Natural killer cell treated with Interleukin-12 subunit alpha and Interleukin-12 subunit beta and Interleukin-15 and Interleukin-18, amount 100 ng/mL, for 72 hours (primary cell): ENCODE results near the gene PIN1. TPM values are rescaled to one million over a fixed set of nuclear protein-coding genes. Genes with fewer than 3 reads are reported as not detected.
"Not testable (repeated sequence)": the region's sequence is repeated elsewhere in the genome, so short reads cannot be mapped to it uniquely, and the experiment has no call there.

Experiments used
- ATAC-seq, 2 donors: fragments of 150-1000 bp; cut with Tn5 transposase in 1 of 2; sonication (Bioruptor Pico), chemical (Tn5 transposase) in 1 of 2; 2 replicates each; pipeline ENCODE4 v1.10.0; 2021
- DNase-seq: peaks from one replicate; pipeline ENCODE4 v3.0.0; 2022; ENCODE audit warnings: low spot score
- H3K27ac Mint-ChIP-seq, 2 donors: 1 replicate in 1 of 2; 2 replicates in 1 of 2; pipeline ENCODE4 v1.8.0; 2022; ENCODE audit warnings: mixed read lengths in 2 of 2, mild to moderate bottlenecking in 1 of 2, moderate library complexity in 1 of 2
- H3K27me3 Mint-ChIP-seq, 2 donors: 1 replicate in 1 of 2; 2 replicates in 1 of 2; pipeline ENCODE4 v1.8.0; 2022; ENCODE audit warnings: mixed read lengths in 2 of 2
- H3K36me3 Mint-ChIP-seq: one replicate; pipeline ENCODE4 v1.8.0; 2022; ENCODE audit warnings: mixed read lengths
- H3K4me1 Mint-ChIP-seq, 2 donors: 1 replicate in 1 of 2; 2 replicates in 1 of 2; pipeline ENCODE4 v1.8.0; 2022; ENCODE audit warnings: low read depth in 2 of 2, mixed read lengths in 2 of 2, mild to moderate bottlenecking in 1 of 2
- H3K4me3 Mint-ChIP-seq: one replicate; pipeline ENCODE4 v1.8.0; 2022; ENCODE audit warnings: mixed read lengths
- H3K9me3 Mint-ChIP-seq: 2 replicates; pipeline ENCODE4 v1.8.0; 2022; ENCODE audit warnings: mixed read lengths
- total RNA-seq, 2 donors: library from RNA; stranded (reverse); gene quantifications; one replicate each; pipeline ENCODE4 v1.2.3, GENCODE V29; 2022

Gene PIN1
- total RNA-seq: 10 to 100 TPM; 95.1 to 96.4 TPM

GRCh38 chr19:9834726-9835506 lies at the start of gene PIN1:
Gene PIN1, plus strand, starts transcription at chr19:9835318. Its CDS starts 27 bp downstream, at chr19:9835345.
- H3K36me3 Mint-ChIP-seq: no peaks in the 10 kb centered on the region
- H3K9me3 Mint-ChIP-seq: no peaks in the 10 kb centered on the region
- peak; percentile 98 to 99 for ATAC-seq
- DNase-seq: peak; percentile 99
- H3K27me3 Mint-ChIP-seq: no peaks in the 10 kb centered on the region
- peak within 1 kb of the TSS; percentile 45 to 75 for H3K27ac Mint-ChIP-seq
- peaks cover 12 to 15% of the 10 kb centered on the region in 2 donors for H3K4me1 Mint-ChIP-seq
- peak within 1 kb of the TSS; percentile 88 for H3K4me3 Mint-ChIP-seq

GRCh38 chr19:9785367-9786331 lies 49.5 kb upstream of the PIN1 start:
- DNase-seq (peak; percentile 97), ATAC-seq (peak; percentile 91 to 93)
- Mint-ChIP-seq H3K4me1 (peaks cover 14 to 23% of the 10 kb centered on the region in 2 donors), H3K4me3 (peak overlapping the region; percentile 90), H3K9me3 (no peaks in the 10 kb centered on the region), H3K27ac (peak overlapping the region; percentile 84 to 87), H3K27me3 (no peaks in the 10 kb centered on the region), H3K36me3 (no peaks in the 10 kb centered on the region)

- Mint-ChIP-seq H3K27ac (peak overlapping the region; percentile 84 to 87), H3K4me3 (peak overlapping the region; percentile 90), H3K27me3 (no peaks in the 10 kb centered on the region), H3K9me3 (no peaks in the 10 kb centered on the region), H3K4me1 (peaks cover 16 to 23% of the 10 kb centered on the region in 2 donors), H3K36me3 (no peaks in the 10 kb centered on the region)
- DNase-seq (no peak), ATAC-seq (no peak)
Measured at GRCh38 chr19:9786342-9786741, 48.8 kb upstream of the PIN1 start.

- Mint-ChIP-seq H3K4me3 (peak overlapping the region; percentile 90), H3K27ac (peak overlapping the region; percentile 84 to 87), H3K27me3 (no peaks in the 10 kb centered on the region), H3K4me1 (peaks cover 20 to 26% of the 10 kb centered on the region in 2 donors), H3K9me3 (no peaks in the 10 kb centered on the region), H3K36me3 (no peaks in the 10 kb centered on the region)
- DNase-seq (no peak), ATAC-seq (no peak)
Measured at GRCh38 chr19:9786819-9787218, 48.3 kb upstream of the PIN1 start.

- ATAC-seq, H3K9me3 Mint-ChIP-seq, H3K27ac Mint-ChIP-seq, H3K4me3 Mint-ChIP-seq, H3K36me3 Mint-ChIP-seq, H3K27me3 Mint-ChIP-seq, DNase-seq: not testable (repeated sequence)
- peaks cover 24 to 26% of the 10 kb centered on the region in 2 donors for H3K4me1 Mint-ChIP-seq
Measured at GRCh38 chr19:9788604-9789003, 46.5 kb upstream of the PIN1 start.

- Mint-ChIP-seq H3K9me3 (no peaks in the 10 kb centered on the region), H3K27ac (no peak overlapping the region), H3K27me3 (no peaks in the 10 kb centered on the region), H3K4me1 (peaks cover 24 to 27% of the 10 kb centered on the region in 2 donors), H3K36me3 (no peaks in the 10 kb centered on the region), H3K4me3 (no peak overlapping the region)
- DNase-seq: no peak
- ATAC-seq: no peak
Measured at GRCh38 chr19:9789066-9789465, 46.1 kb upstream of the PIN1 start.

GRCh38 chr19:9789579-9789978 lies 45.5 kb upstream of the PIN1 start:
- not testable (repeated sequence) for H3K27me3 Mint-ChIP-seq, H3K4me3 Mint-ChIP-seq, H3K27ac Mint-ChIP-seq, ATAC-seq, H3K36me3 Mint-ChIP-seq, DNase-seq, H3K9me3 Mint-ChIP-seq
- peaks cover 24 to 26% of the 10 kb centered on the region in 2 donors for H3K4me1 Mint-ChIP-seq

- not testable (repeated sequence) for H3K27me3 Mint-ChIP-seq, ATAC-seq
- peak overlapping the region; percentile 70 to 92 for H3K27ac Mint-ChIP-seq
Measured at GRCh38 chr19:9791073-9791367, 44.1 kb upstream of the PIN1 start.

GRCh38 chr19:9791552-9792205 lies 43.4 kb upstream of the PIN1 start:
- peak; percentile 90 for DNase-seq

More at GRCh38 chr19:9791073-9791367, 44.1 kb upstream of the PIN1 start:
- not testable (repeated sequence) for DNase-seq, H3K9me3 Mint-ChIP-seq, H3K36me3 Mint-ChIP-seq
- H3K4me1 Mint-ChIP-seq: peaks cover 16 to 18% of the 10 kb centered on the region in 2 donors
- peak overlapping the region; percentile 92 for H3K4me3 Mint-ChIP-seq

GRCh38 chr19:9792206-9793070 lies 42.7 kb upstream of the PIN1 start:
- Mint-ChIP-seq H3K9me3 (no peaks in the 10 kb centered on the region), H3K27ac (peak overlapping the region; percentile 70 to 92), H3K36me3 (no peaks in the 10 kb centered on the region), H3K4me3 (peak overlapping the region; percentile 92), H3K27me3 (no peaks in the 10 kb centered on the region), H3K4me1 (peaks cover 16 to 18% of the 10 kb centered on the region in 2 donors)
- ATAC-seq (peak; percentile 75 to 83), DNase-seq (peak; percentile 92)

More at GRCh38 chr19:9791552-9792205, 43.4 kb upstream of the PIN1 start:
- Mint-ChIP-seq H3K27ac (peak overlapping the region; percentile 70 to 92), H3K9me3 (no peaks in the 10 kb centered on the region), H3K4me3 (peak overlapping the region; percentile 92), H3K4me1 (peaks cover 16 to 18% of the 10 kb centered on the region in 2 donors), H3K36me3 (no peaks in the 10 kb centered on the region), H3K27me3 (no peaks in the 10 kb centered on the region)
- peak; percentile 79 to 86 for ATAC-seq

GRCh38 chr19:9793071-9793591 lies 42.0 kb upstream of the PIN1 start:
- H3K4me1 Mint-ChIP-seq: peaks cover 16 to 18% of the 10 kb centered on the region in 2 donors
- H3K36me3 Mint-ChIP-seq: no peaks in the 10 kb centered on the region
- DNase-seq: no peak
- no peak for ATAC-seq
- peak overlapping the region; percentile 92 for H3K4me3 Mint-ChIP-seq
- no peaks in the 10 kb centered on the region for H3K9me3 Mint-ChIP-seq
- no peaks in the 10 kb centered on the region for H3K27me3 Mint-ChIP-seq
- H3K27ac Mint-ChIP-seq: peak overlapping the region; percentile 70 to 78

- H3K4me1 Mint-ChIP-seq: peaks cover 12% of the 10 kb centered on the region in 2 donors
- peak; percentile 81 for DNase-seq
- H3K4me3 Mint-ChIP-seq: no peak overlapping the region
- H3K27me3 Mint-ChIP-seq: no peaks in the 10 kb centered on the region
- no peaks in the 10 kb centered on the region for H3K9me3 Mint-ChIP-seq
- no peaks in the 10 kb centered on the region for H3K36me3 Mint-ChIP-seq
- peak; percentile 41 to 43 for ATAC-seq
- H3K27ac Mint-ChIP-seq: peak overlapping the region; percentile 17 to 28
Measured at GRCh38 chr19:9796113-9796773, 38.9 kb upstream of the PIN1 start.
